GM19468 (cell line): ENCODE data around the gene RRP1.

Source experiments
- ATAC-seq: cut with Tn5 transposase; IDR thresholded peaks from one replicate; pipeline ENCODE4 v1.9.1; 2021; ENCODE audit warnings: mild to moderate bottlenecking, moderate library complexity, moderate number of reproducible peaks; ENCODE audit not compliant: unreplicated experiment; ENCODE audit errors: extremely low read depth

The RRP1 gene, protein sequence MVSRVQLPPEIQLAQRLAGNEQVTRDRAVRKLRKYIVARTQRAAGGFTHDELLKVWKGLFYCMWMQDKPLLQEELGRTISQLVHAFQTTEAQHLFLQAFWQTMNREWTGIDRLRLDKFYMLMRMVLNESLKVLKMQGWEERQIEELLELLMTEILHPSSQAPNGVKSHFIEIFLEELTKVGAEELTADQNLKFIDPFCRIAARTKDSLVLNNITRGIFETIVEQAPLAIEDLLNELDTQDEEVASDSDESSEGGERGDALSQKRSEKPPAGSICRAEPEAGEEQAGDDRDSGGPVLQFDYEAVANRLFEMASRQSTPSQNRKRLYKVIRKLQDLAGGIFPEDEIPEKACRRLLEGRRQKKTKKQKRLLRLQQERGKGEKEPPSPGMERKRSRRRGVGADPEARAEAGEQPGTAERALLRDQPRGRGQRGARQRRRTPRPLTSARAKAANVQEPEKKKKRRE

DNA sequence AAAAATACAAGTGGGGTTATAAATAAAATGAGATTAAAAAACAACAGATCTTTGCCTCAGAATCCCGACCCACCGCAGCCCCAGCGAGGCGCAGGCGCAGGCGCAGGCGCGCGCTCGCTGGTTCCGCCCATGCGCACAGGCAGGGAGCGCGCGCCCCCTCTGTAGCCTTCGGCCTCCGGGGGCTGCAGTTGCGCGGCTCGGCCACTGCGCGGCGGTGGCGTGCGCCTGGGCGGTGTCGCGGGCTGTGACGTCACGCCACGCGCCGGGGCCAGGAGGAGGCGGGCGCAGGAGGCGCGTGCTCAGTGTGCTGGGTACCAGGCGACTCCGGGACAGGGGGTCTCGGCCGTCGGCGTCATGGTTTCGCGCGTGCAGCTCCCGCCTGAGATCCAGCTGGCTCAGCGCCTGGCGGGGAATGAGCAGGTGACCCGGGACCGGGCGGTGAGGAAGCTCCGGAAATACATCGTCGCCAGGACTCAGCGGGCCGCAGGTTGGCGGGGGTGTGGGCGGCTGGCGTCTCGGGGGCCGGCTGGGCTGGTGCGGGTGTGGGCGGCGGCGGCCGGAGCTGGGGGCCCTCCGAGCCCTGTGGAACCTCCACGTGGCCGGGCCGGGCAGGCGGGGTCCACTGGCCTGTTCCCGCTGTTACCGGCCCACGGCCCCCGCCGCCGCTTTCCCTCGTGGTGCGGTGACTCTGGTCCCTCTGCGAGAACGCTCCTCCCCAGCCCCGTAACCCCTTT is at the start of gene RRP1:
RRP1 (plus strand) TSS at position 302 of the 734 bp plus-strand sequence; CDS start at position 355, 53 bp downstream.
- peak; percentile 80 for ATAC-seq

DNA sequence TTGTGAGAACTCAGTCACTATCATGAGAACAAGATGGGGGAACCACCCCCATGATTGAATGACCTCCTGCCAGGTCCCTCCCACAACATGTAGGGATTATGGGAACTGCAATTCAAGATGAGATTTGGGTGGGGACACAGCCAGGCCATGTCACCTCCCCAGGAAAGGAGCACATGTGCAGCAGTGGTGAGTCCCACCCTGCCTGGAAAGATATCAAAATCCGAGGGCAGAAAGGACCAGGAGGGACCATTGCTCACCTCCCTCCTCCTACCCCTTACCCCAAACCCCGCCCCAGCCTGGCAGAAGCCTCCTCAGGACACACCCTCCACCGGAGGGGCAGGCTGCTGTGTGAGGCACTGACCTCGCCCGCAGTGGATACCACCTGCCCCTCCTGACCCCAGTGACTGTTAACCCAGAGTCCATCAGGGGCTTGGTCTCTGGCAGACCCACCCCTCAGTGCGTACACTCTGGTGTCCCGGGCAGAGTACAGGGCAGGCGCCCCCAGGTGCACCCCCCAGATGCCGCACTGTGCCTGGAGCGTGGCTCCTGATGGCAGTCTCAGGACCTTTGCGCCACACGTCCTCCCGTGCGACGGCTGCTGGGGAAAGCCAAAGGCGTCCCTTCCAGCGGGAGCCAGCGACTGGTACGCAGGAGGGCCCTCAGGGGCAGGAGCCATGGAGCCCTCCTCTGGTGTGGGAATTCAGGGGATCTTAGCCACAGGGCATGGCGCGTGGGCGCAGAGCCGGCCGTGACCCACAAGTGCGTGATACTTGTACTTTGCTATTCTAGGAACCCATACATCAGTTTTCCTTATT is 49.5 kb upstream of the RRP1 start:
- no peak for ATAC-seq

DNA sequence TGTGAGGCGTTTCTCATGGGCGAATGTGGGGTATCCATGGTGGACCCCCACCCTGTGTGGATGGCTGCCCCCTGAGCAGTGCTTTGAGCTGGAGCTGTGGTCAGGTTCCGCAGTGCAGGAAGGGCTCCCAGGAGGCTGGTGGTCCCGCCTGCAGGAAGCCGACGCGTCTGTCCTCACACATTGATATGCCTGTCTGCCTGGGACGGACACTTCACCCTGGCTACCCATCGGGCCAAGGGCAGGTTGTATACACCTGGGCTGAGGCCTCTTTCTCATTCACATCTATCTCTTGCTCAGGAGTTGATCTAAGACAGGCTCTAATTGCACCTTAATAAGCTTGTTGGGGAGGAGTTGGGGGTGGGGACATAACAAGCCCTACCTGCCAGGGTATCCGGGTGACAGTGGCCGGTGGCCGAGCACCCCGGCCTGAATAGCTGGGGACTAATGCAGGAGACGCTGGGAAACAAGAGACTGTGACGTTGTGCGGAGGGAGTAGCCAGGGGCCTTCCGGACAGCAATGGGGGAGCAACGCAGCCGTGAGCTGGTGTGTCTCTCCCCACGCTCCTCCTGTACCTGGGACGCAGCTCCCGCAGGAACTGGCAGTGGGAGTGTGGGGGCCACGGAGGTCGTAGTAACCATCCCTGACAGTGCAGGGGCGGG is 48.8 kb upstream of the RRP1 start:
- no peak for ATAC-seq

DNA sequence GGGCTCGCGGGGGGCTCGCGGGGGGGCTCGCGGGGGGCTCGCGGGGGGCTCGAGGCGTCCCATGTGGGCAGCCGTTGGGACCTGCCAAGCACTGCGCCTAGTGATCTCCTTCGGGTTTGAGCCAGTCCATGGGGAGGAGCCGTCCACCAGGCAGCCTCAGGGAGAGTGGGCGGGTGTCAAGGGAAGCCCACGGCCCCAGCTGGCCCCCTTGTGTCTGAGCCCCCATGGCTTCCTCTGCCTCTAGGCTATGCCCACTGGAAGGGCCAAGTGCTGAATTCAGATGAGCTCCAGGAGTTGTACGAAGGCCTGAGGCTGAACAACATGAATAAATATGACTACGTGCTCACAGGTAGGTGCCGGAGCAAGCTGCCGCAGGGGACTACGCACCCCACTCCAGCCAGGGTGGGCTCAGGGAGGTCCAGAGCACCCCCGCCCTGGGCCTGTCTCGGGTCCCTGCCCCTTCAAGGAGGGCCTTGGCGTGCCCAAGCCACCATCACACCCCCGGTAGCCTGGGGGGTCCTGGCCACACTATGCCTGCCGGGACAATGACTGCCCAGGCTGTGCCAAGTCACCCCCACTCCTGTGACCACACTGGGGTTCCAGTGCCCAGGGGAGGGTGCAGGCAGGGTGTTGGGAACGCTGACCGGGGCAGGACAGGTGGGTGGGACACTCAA is 47.8 kb upstream of the RRP1 start:
- no peak for ATAC-seq

DNA sequence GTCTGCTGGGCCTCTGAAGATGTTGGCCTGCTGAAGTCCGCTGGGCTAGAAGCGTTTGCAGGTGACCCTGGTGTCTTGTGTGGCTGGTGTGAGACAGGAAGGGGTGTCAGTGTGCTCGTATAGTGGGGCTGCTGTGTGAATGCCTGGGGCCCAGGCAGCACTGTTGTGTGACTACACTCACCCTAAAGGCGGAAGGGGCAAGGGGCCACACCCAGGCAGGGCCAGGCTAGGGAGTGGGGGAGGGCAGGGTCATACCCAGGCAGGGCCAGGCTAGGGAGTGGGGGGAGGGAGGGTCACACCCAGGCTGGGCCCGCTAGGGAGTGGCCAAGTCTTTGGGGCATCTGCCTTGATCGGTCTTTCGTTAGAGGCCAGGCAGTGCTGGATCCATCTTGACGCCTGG is 45.4 kb upstream of the RRP1 start:
- no peak for ATAC-seq

DNA sequence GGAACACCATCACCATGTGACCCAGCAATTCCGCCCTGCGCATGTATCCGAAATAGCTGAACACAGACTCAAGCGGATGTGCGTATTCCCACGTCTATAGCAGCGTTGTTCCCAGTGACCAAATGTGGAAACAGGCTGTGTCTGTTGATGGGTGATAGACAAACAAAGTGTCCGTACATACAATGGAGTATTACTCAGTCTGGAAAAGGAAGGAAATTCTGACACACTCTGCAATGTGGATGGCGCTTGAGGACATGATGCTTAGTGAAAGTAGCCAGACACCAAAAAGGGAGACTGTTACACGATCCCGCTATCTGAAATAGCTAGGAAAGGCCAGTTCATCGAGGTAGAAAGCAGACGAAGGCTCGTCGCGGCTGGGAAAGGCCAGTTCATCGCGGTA is 44.7 kb upstream of the RRP1 start:
- no peak for ATAC-seq

DNA sequence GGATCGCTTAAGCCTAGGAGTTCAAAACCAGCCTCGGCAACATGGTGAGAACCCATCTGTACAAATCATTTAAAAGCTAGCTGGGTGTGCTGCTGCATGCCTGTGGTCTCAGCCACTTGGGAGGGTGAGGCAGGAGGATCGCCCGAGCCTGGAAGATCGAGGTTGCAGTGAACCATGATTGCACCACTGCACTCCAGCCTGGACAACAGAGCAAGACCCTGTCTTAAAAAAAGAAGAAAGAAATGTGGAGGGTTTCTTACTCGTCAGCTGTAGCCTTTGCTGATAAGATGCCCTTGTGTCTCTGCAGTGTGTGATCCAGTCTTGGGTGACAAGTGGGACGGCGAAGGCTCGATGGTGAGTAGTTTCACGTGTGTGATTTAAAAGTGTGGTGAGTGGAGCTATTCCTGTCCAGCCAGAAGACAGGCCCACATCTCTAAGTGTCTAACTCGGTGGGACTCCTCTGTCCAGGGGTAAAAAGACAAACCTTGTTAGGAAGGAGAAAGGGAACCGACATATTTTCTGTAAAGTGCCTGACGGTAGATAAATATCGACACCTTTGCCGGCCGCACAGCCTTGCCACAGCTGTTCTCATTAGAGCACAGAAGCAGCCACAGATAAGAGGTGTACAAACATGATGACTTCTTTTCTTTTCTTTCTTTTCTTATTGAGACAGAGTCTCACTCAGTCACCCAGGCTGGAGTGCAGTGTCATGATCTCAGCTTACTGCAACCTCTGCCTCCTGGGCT is 43.4 kb upstream of the RRP1 start:
- ATAC-seq: no peak

DNA sequence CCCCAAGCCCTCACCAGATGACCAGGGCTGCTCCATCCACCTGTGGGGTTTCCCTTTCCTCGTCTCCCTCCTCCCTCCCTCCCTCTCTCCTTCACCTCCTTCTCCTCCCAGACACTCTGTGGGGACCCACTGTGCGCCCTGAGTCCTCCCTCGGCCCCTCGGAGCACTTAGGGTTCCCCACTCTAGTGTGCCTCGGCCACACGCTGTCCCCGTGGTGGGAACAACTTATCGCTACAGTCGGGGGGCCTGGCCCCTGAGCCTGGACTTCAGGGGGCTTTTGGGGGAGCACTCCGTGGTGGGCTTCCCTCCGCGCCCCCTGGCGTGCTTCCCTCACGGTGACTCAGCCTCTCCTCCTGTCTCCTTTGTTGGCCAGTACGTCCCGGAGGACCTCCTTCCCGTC is 40.8 kb upstream of the RRP1 start:
- no peak for ATAC-seq

DNA sequence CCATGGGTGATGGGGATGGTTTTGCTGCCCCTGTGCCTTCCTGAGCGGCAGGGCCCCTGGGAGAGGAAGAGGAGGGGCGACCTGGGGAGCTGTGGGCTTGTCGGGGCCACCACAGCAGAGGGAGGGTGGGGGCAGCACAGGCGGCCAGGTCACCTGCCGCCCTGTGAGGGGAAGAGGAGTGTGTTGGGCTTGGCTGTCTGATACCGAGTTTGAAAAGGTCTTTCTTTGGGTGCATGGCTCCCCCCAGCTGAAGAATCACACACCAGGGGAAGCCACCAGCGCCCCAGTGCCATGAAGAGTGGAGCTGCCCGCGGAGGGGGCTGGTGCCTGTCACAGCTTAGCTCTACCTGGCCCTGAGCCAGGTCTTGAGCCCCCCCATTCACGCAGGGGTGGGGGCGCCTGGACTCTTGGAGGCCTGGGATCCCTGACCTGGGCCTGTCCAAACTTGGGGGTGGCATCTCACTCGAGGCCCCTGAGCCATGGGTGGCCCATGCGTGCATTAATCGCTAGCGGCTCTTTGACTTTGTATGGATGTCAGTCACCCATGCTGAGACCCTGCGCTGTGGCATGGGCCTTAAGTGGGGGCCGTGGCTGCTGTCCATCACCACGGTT is 39.6 kb upstream of the RRP1 start:
- ATAC-seq: no peak

DNA sequence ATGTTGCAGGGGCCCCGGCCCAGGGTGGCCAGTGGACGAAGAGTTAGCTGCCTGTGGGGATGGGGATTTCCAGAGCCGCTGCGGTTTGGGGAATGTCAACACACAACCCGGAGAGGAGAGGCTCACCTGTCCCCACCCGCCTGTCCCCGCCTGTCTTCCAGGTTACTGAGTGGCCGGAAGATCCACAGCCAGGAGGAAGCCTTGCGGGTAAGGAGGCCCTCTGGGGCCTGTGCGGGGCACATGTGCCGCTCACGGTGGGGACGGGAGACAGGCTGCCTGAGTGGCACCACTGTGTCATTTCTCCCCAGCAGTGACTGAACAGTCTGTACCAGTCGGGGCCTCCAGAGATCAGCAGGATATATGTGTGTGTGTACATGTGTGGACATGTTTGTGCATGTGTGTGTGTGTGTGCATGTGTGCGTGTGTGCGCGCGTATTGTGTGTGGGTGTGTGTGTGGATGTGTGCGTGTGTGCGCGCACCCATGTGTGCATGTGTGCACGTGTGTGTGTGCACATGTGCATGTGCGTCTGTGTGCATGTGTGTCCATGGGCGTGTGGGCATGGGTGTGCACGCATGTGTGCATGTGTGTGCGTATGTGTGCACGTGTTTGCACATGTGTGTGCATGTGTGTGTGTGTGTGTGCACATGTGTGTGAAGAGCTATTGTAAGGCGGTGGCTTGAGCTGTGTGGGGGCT is 38.9 kb upstream of the RRP1 start:
- no peak for ATAC-seq

DNA sequence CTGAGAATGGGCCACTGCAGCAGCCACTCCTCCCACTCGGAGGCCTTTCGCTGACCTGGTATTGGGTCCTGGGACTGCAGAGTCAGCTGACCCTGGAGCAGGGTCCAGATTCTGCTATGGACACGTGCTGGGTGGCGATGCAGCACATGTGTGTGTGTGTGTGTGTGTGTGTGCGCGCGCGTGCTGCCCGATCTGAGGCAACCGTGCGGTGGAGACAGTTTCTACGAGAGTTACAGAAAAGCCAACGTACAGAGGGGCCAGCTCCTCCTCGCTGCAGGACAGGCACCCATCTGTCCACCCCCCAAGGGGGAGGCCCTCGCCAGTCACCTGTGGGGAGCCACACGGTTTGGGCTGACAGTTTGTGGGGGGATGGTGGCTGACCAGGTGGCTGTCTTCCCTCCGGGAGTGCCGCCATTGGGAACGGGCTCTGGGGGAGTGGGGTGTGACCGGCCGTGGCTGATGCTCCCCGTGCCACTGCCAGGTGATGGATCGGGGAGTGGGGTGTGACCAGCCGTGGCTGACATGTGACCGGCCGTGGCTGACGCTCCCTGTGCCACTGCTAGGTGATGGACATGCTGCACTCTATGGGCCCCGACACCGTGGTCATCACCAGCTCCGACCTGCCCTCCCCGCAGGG is 37.3 kb upstream of the RRP1 start:
- no peak for ATAC-seq

DNA sequence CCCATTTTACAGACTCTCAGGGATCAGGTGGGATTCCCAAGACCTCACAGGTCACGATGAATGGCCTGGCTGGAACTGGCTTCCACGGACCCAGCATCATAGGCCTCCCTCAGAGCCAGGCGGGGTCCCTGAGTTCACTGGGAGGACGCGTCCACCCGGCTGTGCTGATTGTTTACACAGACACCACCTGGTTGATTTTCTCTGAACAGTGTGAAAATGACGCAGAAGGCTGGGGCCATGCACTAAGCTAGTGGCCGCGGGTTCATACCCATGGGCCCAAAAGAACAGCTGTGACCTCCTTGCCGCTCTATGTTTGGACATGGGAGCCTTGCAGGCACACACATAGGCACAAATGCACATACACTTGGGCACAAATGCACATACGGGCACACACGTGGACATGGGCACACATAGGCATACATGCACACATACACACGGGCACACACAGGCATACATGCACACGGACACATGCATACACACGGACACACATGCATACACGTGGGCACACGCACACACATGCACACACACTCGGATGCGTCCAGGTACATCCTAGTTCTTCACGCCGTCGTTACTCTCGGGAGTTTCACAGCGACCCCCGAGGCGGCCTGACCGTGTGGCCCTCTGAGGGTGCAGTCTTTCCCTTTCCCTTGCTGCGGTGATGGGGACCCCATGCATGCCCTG is 36.5 kb upstream of the RRP1 start:
- ATAC-seq: no peak

DNA sequence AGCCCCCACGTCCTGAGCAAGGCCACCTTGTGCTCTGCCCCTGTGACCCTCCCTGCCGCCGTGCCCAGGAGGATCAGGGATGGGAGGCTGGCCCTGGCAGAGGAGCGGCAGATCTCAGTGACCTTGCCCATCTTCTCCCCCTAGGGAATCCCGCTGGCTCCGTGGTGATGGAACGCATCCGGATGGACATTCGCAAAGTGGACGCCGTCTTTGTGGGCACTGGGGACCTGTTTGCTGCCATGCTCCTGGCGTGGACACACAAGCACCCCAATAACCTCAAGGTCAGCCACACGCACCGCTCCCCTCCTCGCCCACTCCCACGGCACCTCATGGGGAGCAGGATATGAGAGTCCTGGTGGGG is 36.0 kb upstream of the RRP1 start:
- ATAC-seq: no peak

DNA sequence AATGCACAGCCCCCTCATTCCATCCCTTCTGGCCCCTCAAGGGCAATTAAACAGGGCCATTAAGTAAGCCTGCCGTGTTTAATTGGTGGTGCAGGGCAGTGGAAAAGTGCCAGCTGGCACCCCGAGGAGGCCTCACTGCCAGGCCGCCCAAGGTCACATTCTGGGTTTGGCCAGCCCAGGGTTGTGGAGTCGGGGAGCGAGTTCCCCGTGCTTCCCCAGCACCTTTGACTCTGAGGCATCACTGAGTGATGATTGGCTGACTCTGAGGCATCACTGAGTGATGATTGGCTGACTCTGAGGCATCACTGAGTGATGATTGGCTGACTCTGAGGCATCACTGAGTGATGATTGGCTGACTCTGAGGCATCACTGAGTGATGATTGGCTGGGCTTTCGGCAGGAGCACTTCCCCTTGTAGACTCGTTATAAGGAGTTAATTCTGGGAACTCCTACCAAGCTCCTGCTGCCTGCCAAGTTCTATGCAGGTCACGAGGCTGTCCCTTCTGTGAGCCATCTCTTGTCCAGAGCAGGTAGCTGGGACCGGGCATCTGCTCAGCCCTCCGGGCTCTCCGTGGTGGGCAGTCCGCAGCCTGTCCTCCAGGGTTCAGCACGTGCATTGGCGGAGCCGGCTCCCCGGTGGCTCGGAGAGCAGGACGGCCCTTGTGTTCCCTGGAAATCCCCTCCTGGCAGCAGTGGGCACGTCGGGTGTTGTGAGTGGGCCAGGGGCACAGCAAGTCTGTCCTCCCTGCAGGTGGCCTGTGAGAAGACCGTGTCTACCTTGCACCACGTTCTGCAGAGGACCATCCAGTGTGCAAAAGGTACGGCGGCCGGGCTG is 34.2 kb upstream of the RRP1 start:
- ATAC-seq: no peak

DNA sequence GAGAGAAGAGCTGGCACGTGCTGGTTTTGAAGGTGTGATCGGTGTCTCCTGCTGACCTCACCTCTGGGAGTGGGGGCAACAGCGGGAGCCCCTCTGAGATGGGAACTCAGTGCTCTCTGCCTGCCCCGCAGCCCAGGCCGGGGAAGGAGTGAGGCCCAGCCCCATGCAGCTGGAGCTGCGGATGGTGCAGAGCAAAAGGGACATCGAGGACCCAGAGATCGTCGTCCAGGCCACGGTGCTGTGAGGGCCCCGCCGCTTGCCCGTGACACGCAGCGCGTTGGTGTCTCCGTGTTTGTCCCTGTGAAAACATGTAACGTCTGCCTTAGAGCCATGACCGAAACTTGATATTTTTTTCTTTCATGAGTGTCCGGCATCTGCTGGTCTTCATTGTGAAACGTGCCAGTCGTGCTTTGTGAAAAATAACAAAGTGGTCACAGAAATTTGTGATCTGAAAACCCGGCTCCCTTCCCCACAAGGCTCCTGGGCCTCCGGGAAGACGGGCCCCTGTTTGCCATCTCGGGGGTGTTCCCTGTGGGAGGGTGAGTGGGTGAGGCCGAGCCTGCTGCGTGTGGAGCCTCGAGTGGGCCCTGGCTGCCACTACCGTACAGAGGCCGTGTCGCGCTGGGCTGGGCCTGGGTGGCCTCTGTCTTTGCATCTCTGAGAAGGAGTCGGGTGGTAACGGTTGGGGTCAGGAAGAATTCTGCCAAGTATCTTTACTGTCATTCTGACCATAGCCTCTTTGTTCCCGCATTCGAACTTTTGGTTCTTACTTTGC is 33.4 kb upstream of the RRP1 start:
- ATAC-seq: no peak
